Loucy (cell line): ENCODE measurements around the gene AKAP13.

ENCODE experiments used
- CTCF ChIP-seq: fragments of 200-600 bp; sonication (generic); conservative IDR thresholded peaks from 2 replicates; pipeline ENCODE4 v1.5.1; 2014; ENCODE audit warnings: mild to moderate bottlenecking, antibody characterized with exemption, low read length
- EZH2phosphoT487 ChIP-seq: fragments of 200-600 bp; IDR thresholded peaks from 2 replicates; pipeline ENCODE4 v1.6.1; 2018; ENCODE audit warnings: antibody characterized with exemption, mild to moderate bottlenecking, moderate library complexity, borderline replicate concordance

GRCh38 chr15:85760049-85760448 lies 379.6 kb downstream of the AKAP13 start:
- TF ChIP-seq CTCF, result no peak
- TF ChIP-seq EZH2phosphoT487, result no peak
